Gastroesophageal sphincter (tissue), 3 donors: ENCODE data around the gene TBXT.

ENCODE experiments used
- CTCF ChIP-seq, 4 experiments: fragments of 200-600 bp in 2 of 4; fragments of 450-650 bp in 2 of 4; sonication (generic) in 1 of 4; IDR thresholded peaks; one replicate each; pipeline ENCODE4 v1.5.1; 2017 to 2019; ENCODE audit warnings: antibody characterized with exemption in 4 of 4, mild to moderate bottlenecking in 2 of 4, moderate library complexity in 2 of 4
- POLR2A ChIP-seq, 2 donors: fragments of 450-650 bp; IDR thresholded peaks; one replicate each; pipeline ENCODE4 v1.6.1; 2017; ENCODE audit warnings: antibody characterized with exemption in 2 of 2, mild to moderate bottlenecking in 2 of 2, moderate library complexity in 1 of 2

GRCh38 chr6:166157930-166158617, 9.6 kb downstream of the TBXT start:
- TF ChIP-seq POLR2A (IDR thresholded peaks at IDR 0.05): no peak
- TF ChIP-seq CTCF (IDR thresholded peaks at IDR 0.05): no peak
